Liver (tissue), 9 donors: ENCODE data around the gene PHF2. TPM values are rescaled to one million over a fixed set of nuclear protein-coding genes. Genes with fewer than 3 reads are reported as not detected.

ENCODE experiments used
- DNase-seq: peaks from one replicate; pipeline ENCODE4 v3.0.0-alpha.2; 2017; ENCODE audit warnings: low spot score
- H3K27ac ChIP-seq, 2 donors: one replicate each; pipeline ENCODE4 v1.7.0; 2013; ENCODE audit warnings: inconsistent platforms in 2 of 2, low read length in 2 of 2, control low read depth in 1 of 2, low read depth in 1 of 2, mild to moderate bottlenecking in 1 of 2
- H3K27me3 ChIP-seq, 4 donors: one replicate each; pipeline versions ENCODE4 v1.6.1 to v1.7.0; 2013; ENCODE audit warnings: low read length in 3 of 4, inconsistent platforms in 1 of 4, mild to moderate bottlenecking in 1 of 4, moderate library complexity in 1 of 4; ENCODE audit not compliant: control insufficient read depth in 4 of 4, insufficient read depth in 4 of 4
- H3K36me3 ChIP-seq, 4 donors: one replicate each; pipeline versions ENCODE4 v1.6.1 to v1.7.0; 2013; ENCODE audit warnings: low read length in 3 of 4, mild to moderate bottlenecking in 3 of 4, low read depth in 1 of 4, moderate library complexity in 1 of 4; ENCODE audit not compliant: control insufficient read depth in 4 of 4, insufficient read depth in 3 of 4
- H3K4me1 ChIP-seq, 4 donors: one replicate each; pipeline versions ENCODE4 v1.6.1 to v1.7.0; 2013; ENCODE audit warnings: low read length in 3 of 4, mild to moderate bottlenecking in 3 of 4, moderate library complexity in 1 of 4; ENCODE audit not compliant: control insufficient read depth in 4 of 4, insufficient read depth in 4 of 4
- H3K4me3 ChIP-seq, 3 donors: one replicate each; pipeline versions ENCODE4 v1.6.1 to v1.7.0; 2013; ENCODE audit warnings: low read length in 3 of 3, control low read depth in 1 of 3, low read depth in 1 of 3, mild to moderate bottlenecking in 1 of 3
- H3K9ac ChIP-seq, 2 donors: one replicate each; pipeline ENCODE4 v1.7.0; 2013; ENCODE audit warnings: low read length in 2 of 2, mild to moderate bottlenecking in 2 of 2, moderate library complexity in 2 of 2, control low read depth in 1 of 2, low read depth in 1 of 2
- H3K9me3 ChIP-seq, 4 donors: one replicate each; pipeline versions ENCODE4 v1.6.1 to v1.7.0; 2013; ENCODE audit warnings: low read length in 3 of 4; ENCODE audit not compliant: control insufficient read depth in 4 of 4
- ATF3 ChIP-seq: IDR thresholded peaks from 2 replicates; pipeline ENCODE4 v1.6.1; 2016; ENCODE audit warnings: antibody characterized with exemption
- CTCF ChIP-seq: fragments of 150-350 bp; IDR thresholded peaks from 2 replicates; pipeline ENCODE4 v1.5.1; 2017; ENCODE audit warnings: improper control_type of control experiment, low read depth, low read length; ENCODE audit not compliant: missing input control
- EGR1 ChIP-seq, 2 donors: IDR thresholded peaks; 2 replicates each; pipeline ENCODE4 v1.6.1; 2016 to 2018; ENCODE audit warnings: antibody characterized with exemption in 2 of 2, low read depth in 2 of 2
- FOXA1 ChIP-seq: IDR thresholded peaks from 2 replicates; pipeline ENCODE4 v1.6.1; 2016; ENCODE audit warnings: antibody characterized with exemption
- FOXA2 ChIP-seq: IDR thresholded peaks from 2 replicates; pipeline ENCODE4 v1.6.1; 2016; ENCODE audit warnings: antibody characterized with exemption
- GABPA ChIP-seq, 2 donors: IDR thresholded peaks in 1 of 2; conservative IDR thresholded peaks in 1 of 2; 2 replicates each; pipeline ENCODE4 v1.6.1; 2016; ENCODE audit warnings: antibody characterized with exemption in 2 of 2, mild to moderate bottlenecking in 1 of 2, moderate library complexity in 1 of 2
- HNF4A ChIP-seq, 2 donors: conservative IDR thresholded peaks; 2 replicates each; pipeline ENCODE4 v1.6.1; 2016; ENCODE audit warnings: antibody characterized with exemption in 2 of 2, mild to moderate bottlenecking in 2 of 2
- HNF4G ChIP-seq: IDR thresholded peaks from 2 replicates; pipeline ENCODE4 v1.6.1; 2016; ENCODE audit warnings: antibody characterized with exemption
- JUND ChIP-seq, 2 donors: IDR thresholded peaks; 2 replicates each; pipeline ENCODE4 v1.6.1; 2016; ENCODE audit warnings: antibody characterized with exemption in 2 of 2
- NR2F2 ChIP-seq: IDR thresholded peaks from 2 replicates; pipeline ENCODE4 v1.6.1; 2016; ENCODE audit warnings: antibody characterized with exemption
- RAD21 ChIP-seq, 2 donors: IDR thresholded peaks; 2 replicates each; pipeline ENCODE4 v1.6.1; 2016; ENCODE audit warnings: antibody characterized with exemption in 2 of 2, mild to moderate bottlenecking in 2 of 2
- REST ChIP-seq: IDR thresholded peaks from 2 replicates; pipeline ENCODE4 v1.6.1; 2016; ENCODE audit warnings: antibody characterized with exemption, mild to moderate bottlenecking
- RXRA ChIP-seq, 2 donors: IDR thresholded peaks; 2 replicates each; pipeline ENCODE4 v1.6.1; 2017 to 2018; ENCODE audit warnings: antibody characterized with exemption in 2 of 2, mild to moderate bottlenecking in 1 of 2
- SP1 ChIP-seq: IDR thresholded peaks from 2 replicates; pipeline ENCODE4 v1.6.1; 2018; ENCODE audit warnings: antibody characterized with exemption, mild to moderate bottlenecking
- TAF1 ChIP-seq: conservative IDR thresholded peaks from 2 replicates; pipeline ENCODE4 v1.6.1; 2016; ENCODE audit warnings: antibody characterized with exemption, mild to moderate bottlenecking
- YY1 ChIP-seq: IDR thresholded peaks from 2 replicates; pipeline ENCODE4 v1.6.1; 2016; ENCODE audit warnings: antibody characterized with exemption, mild to moderate bottlenecking
- WGBS: extraction: QIAGEN DNeasy Blood & Tissue Kit; methylation state at CpG from one replicate; pipeline ENCODE4 v1.1.7; 2013; 5-methylcytosine and 5-hydroxymethylcytosine counted together
- polyA plus RNA-seq, 2 donors: library from polyadenylated mRNA; stranded (reverse) in 1 of 2; unstranded in 1 of 2; fragments of 200-250 nt in 1 of 2; fragments of >200 nt in 1 of 2; fragmentation: Nextera tagmentation in 1 of 2; extraction: Ambion mirVana in 1 of 2; gene quantifications; one replicate each; pipeline versions ENCODE4 v1.2.1 to v1.2.3, GENCODE V29; 2013 to 2015
- total RNA-seq, 2 donors: library from RNA; depleted of rRNA; stranded (reverse); fragments of >200 nt; gene quantifications; one replicate each; pipeline ENCODE4 v1.2.3, GENCODE V29; 2014
- TF ChIP-seq, protein P1 (sequence below): IDR thresholded peaks from 2 replicates; pipeline ENCODE4 v1.6.1; 2016; ENCODE audit warnings: antibody characterized with exemption
- TF ChIP-seq, protein P2 (sequence below): IDR thresholded peaks from 2 replicates; pipeline ENCODE4 v1.6.1; 2016; ENCODE audit warnings: antibody characterized with exemption
- donor health status: healthy.
- donor health status: healthy.
- donor health status: healthy.
- donor health status: healthy.
- donor health status: healthy.

The PHF2 gene
- total and polyA plus RNA-seq, 4 donors, result 2.3 to 8.6 (median 6.7) TPM

DNA sequence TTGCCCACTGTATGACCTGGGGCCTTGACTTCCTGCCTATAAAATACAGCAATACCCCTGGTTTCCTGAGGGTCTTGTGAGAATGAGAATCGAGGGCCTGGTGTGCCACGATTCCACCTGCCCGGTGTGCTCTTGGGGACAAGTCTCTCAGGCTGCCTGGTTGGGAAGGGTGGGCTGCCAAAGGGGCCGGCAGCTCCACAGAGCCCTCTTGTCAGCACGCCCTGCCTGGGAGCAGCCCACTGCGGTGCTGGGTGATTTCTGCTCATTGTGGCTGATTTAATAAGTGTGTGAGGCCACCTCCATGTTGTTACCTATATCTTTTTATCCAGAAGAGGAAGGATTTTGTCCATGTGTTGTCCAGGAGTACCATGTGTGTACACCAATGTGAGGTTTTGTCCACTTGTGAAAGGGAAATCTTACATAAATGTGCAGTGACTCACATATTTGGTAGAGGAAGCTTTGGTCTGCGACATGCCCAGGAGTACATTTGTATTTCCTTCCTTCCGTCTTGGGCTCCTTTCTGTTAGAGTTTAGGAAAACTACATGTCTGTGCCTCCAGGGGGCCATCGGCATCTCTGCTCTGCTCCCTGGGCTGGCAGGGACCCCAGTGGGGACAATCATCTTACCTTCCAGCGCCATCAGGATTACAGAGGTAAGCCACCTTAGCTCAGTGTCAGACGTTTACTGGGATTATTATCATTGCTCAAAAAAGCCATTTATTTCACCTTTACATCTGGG lies 108.6 kb downstream of the PHF2 start:
- WGBS, result 68% methylated on average over 11 of the region's 11 CpGs

GRCh38 chr9:93686127-93686879 lies 109.9 kb downstream of the PHF2 start:
- 91% methylated on average over 9 of the region's 9 CpGs for WGBS
- Histone ChIP-seq H3K4me1 (peaks cover 0 to 6% (median 0%) of the 10 kb centered on the region in 4 donors), H3K9me3 (peaks cover 0 to 26% (median 4%) of the 10 kb centered on the region in 4 donors), H3K9ac (no peak overlapping the region), H3K4me3 (no peak overlapping the region), H3K36me3 (no peaks in the 10 kb centered on the region), H3K27ac (no peak overlapping the region), H3K27me3 (no peaks in the 10 kb centered on the region)
- DNase-seq, result no peak
- no peak for TF ChIP-seq RAD21 (IDR thresholded peaks at IDR 0.05)
- TF ChIP-seq, protein P1, sequence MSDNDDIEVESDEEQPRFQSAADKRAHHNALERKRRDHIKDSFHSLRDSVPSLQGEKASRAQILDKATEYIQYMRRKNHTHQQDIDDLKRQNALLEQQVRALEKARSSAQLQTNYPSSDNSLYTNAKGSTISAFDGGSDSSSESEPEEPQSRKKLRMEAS, result no peak
- TF ChIP-seq SP1, result no peak
- no peak for TF ChIP-seq TAF1
- no peak for TF ChIP-seq ATF3
- TF ChIP-seq GABPA (IDR thresholded peaks at IDR 0.05 in 1 of 2, conservative IDR thresholded peaks at IDR 0.05 in 1 of 2), result no peak

More for the DNA sequence above, 108.6 kb downstream of the PHF2 start:
- Histone ChIP-seq H3K27ac (no peak overlapping the region), H3K4me3 (no peak overlapping the region), H3K9ac (no peak overlapping the region), H3K9me3 (peaks cover 0 to 14% (median 4%) of the 10 kb centered on the region in 4 donors), H3K36me3 (no peaks in the 10 kb centered on the region), H3K27me3 (no peaks in the 10 kb centered on the region), H3K4me1 (peaks cover 0 to 9% (median 0%) of the 10 kb centered on the region in 4 donors)
- DNase-seq, result peak; percentile 30
- TF ChIP-seq SP1 (no peak), RAD21 (IDR thresholded peaks at IDR 0.05) (no peak), HNF4A (conservative IDR thresholded peaks at IDR 0.05) (no peak), EGR1 (IDR thresholded peaks at IDR 0.05; ENCODE audit: low read depth in 2 of 2) (no peak), NR2F2 (no peak), RXRA (IDR thresholded peaks at IDR 0.05) (no peak), ATF3 (no peak)
- TF ChIP-seq, protein P2, sequence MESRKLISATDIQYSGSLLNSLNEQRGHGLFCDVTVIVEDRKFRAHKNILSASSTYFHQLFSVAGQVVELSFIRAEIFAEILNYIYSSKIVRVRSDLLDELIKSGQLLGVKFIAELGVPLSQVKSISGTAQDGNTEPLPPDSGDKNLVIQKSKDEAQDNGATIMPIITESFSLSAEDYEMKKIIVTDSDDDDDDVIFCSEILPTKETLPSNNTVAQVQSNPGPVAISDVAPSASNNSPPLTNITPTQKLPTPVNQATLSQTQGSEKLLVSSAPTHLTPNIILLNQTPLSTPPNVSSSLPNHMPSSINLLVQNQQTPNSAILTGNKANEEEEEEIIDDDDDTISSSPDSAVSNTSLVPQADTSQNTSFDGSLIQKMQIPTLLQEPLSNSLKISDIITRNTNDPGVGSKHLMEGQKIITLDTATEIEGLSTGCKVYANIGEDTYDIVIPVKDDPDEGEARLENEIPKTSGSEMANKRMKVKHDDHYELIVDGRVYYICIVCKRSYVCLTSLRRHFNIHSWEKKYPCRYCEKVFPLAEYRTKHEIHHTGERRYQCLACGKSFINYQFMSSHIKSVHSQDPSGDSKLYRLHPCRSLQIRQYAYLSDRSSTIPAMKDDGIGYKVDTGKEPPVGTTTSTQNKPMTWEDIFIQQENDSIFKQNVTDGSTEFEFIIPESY, result no peak

- H3K36me3 ChIP-seq, result no peaks in the 10 kb centered on the region
- DNase-seq, result no peak
- H3K4me3 ChIP-seq, result no peak overlapping the region
- peaks cover 0 to 26% (median 4%) of the 10 kb centered on the region in 4 donors for H3K9me3 ChIP-seq
- H3K27ac ChIP-seq, result no peak overlapping the region
- H3K9ac ChIP-seq, result no peak overlapping the region
- no peaks in the 10 kb centered on the region for H3K27me3 ChIP-seq
- H3K4me1 ChIP-seq, result peaks cover 0 to under 1% (median 0%) of the 10 kb centered on the region in 4 donors
- 88% methylated on average over 3 of the region's 3 CpGs for WGBS
- TF ChIP-seq REST (no peak), FOXA2 (no peak), HNF4A (conservative IDR thresholded peaks at IDR 0.05) (no peak), TAF1 (no peak), HNF4G (no peak), RAD21 (IDR thresholded peaks at IDR 0.05) (no peak), FOXA1 (no peak), YY1 (no peak), JUND (IDR thresholded peaks at IDR 0.05) (no peak), CTCF (no peak)
- TF ChIP-seq, protein P1, result no peak
Observed at GRCh38 chr9:93686880-93687236, 110.5 kb downstream of the PHF2 start.
